CD14-positive monocyte (primary cell): Measurements from ENCODE around the gene DCANP1. TPM values are rescaled to one million over a fixed set of nuclear protein-coding genes. Genes with fewer than 3 reads are reported as not detected.

Experiments
- DNase-seq, 3 donors: peaks; one replicate each; pipeline ENCODE4 v3.0.0-alpha.2; 2011 to 2022
- H2AFZ ChIP-seq: 2 replicates; pipeline ENCODE4 v1.6.0; 2012; ENCODE audit warnings: mild to moderate bottlenecking, low read depth, low read length, inconsistent platforms; ENCODE audit not compliant: insufficient read depth, poor library complexity, severe bottlenecking
- H3K27ac ChIP-seq, 2 donors: 1 replicate in 1 of 2; 2 replicates in 1 of 2; pipeline ENCODE4 v1.5.1; 2012 to 2013; ENCODE audit warnings: low read length in 2 of 2, control low read depth in 1 of 2, inconsistent platforms in 1 of 2, low read depth in 1 of 2, mild to moderate bottlenecking in 1 of 2
- H3K27me3 ChIP-seq, 2 donors: one replicate each; pipeline versions ENCODE4 v1.6.0 to v1.6.1; 2011 to 2013; ENCODE audit warnings: low read length in 2 of 2; ENCODE audit not compliant: control insufficient read depth in 2 of 2, insufficient read depth in 2 of 2
- H3K36me3 ChIP-seq, 2 donors: replicated peaks in 1 of 2; 1 replicate in 1 of 2; 2 replicates in 1 of 2; pipeline versions ENCODE4 v1.5.1 to v1.6.1; 2012 to 2013; ENCODE audit warnings: low read length in 2 of 2, control low read depth in 1 of 2, inconsistent platforms in 1 of 2, mild to moderate bottlenecking in 1 of 2; ENCODE audit not compliant: insufficient read depth in 2 of 2, control insufficient read depth in 1 of 2
- H3K4me1 ChIP-seq, 2 donors: 1 replicate in 1 of 2; 2 replicates in 1 of 2; pipeline versions ENCODE4 v1.5.1 to v1.6.1; 2012 to 2013; ENCODE audit warnings: low read length in 2 of 2, control low read depth in 1 of 2, inconsistent platforms in 1 of 2, mild to moderate bottlenecking in 1 of 2, moderate library complexity in 1 of 2; ENCODE audit not compliant: insufficient read depth in 2 of 2, control insufficient read depth in 1 of 2
- H3K4me2 ChIP-seq: replicated peaks from 2 replicates; pipeline ENCODE3; 2012; ENCODE audit warnings: low read length, moderate library complexity, mild to moderate bottlenecking; ENCODE audit not compliant: poor library complexity, severe bottlenecking; ENCODE audit errors: extremely low read depth
- H3K4me3 ChIP-seq, 3 experiments: fragments of 200-600 bp in 1 of 3; sonication (generic) in 1 of 3; replicated peaks in 1 of 3; 1 replicate in 2 of 3; 2 replicates in 1 of 3; pipeline ENCODE4 v1.5.1; 2011 to 2013; ENCODE audit warnings: low read length in 3 of 3, mild to moderate bottlenecking in 3 of 3, control low read depth in 2 of 3, low read depth in 2 of 3, inconsistent platforms in 1 of 3, moderate library complexity in 1 of 3
- H3K79me2 ChIP-seq: 2 replicates; pipeline ENCODE4 v1.6.0; 2012; ENCODE audit warnings: mild to moderate bottlenecking, control low read depth, inconsistent platforms, low read length, moderate library complexity; ENCODE audit not compliant: insufficient read depth
- H3K9ac ChIP-seq: 2 replicates; pipeline ENCODE4 v1.6.0; 2017; ENCODE audit warnings: low read length, mild to moderate bottlenecking; ENCODE audit not compliant: insufficient read depth, poor library complexity, severe bottlenecking
- H3K9me3 ChIP-seq, 2 donors: replicated peaks in 1 of 2; 1 replicate in 1 of 2; 2 replicates in 1 of 2; pipeline versions ENCODE4 v1.5.1 to v1.6.1; 2012 to 2013; ENCODE audit warnings: low read length in 2 of 2, control low read depth in 1 of 2; ENCODE audit not compliant: control insufficient read depth in 1 of 2, insufficient read depth in 1 of 2
- H4K20me1 ChIP-seq: 2 replicates; pipeline ENCODE4 v1.6.0; 2012; ENCODE audit warnings: mild to moderate bottlenecking, low read length, control low read depth, moderate library complexity; ENCODE audit not compliant: insufficient read depth
- H3K27ac Mint-ChIP-seq, 7 donors: one replicate each; pipeline ENCODE4 v1.8.0; 2020; ENCODE audit warnings: mild to moderate bottlenecking in 7 of 7, mixed read lengths in 7 of 7, moderate library complexity in 6 of 7, inconsistent platforms in 2 of 7
- H3K27me3 Mint-ChIP-seq, 3 donors: one replicate each; pipeline ENCODE4 v1.8.0; 2021 to 2022; ENCODE audit warnings: low read depth in 3 of 3, mild to moderate bottlenecking in 3 of 3, mixed read lengths in 3 of 3, moderate library complexity in 3 of 3, inconsistent platforms in 1 of 3
- H3K36me3 Mint-ChIP-seq, 2 donors: one replicate each; pipeline ENCODE4 v1.8.0; 2020; ENCODE audit warnings: mixed read lengths in 2 of 2, inconsistent platforms in 1 of 2, mild to moderate bottlenecking in 1 of 2
- H3K4me1 Mint-ChIP-seq: one replicate; pipeline ENCODE4 v1.8.0; 2020; ENCODE audit warnings: mild to moderate bottlenecking, mixed read lengths
- H3K4me3 Mint-ChIP-seq, 2 donors: one replicate each; pipeline ENCODE4 v1.8.0; 2020; ENCODE audit warnings: mild to moderate bottlenecking in 2 of 2, mixed read lengths in 2 of 2, moderate library complexity in 1 of 2
- H3K9me3 Mint-ChIP-seq, 7 donors: one replicate each; pipeline ENCODE4 v1.8.0; 2020 to 2022; ENCODE audit warnings: mixed read lengths in 7 of 7, mild to moderate bottlenecking in 6 of 7, moderate library complexity in 6 of 7, inconsistent platforms in 2 of 7
- CTCF ChIP-seq: fragments of 200-600 bp; IDR thresholded peaks from one replicate; pipeline ENCODE4 v1.8.0; 2022; ENCODE audit warnings: antibody characterized with exemption, mild to moderate bottlenecking
- WGBS: methylation state at CpG from one replicate; pipeline ENCODE4 v1.1.5; 2013; ENCODE audit warnings: missing lambda C conversion rate; ENCODE audit not compliant: insufficient coverage; 5-methylcytosine and 5-hydroxymethylcytosine counted together
- intact Hi-C, 2 donors: fragments of 100-400 bp; cut with micrococcal nuclease; formaldehyde crosslinking; loops; one replicate each; pipeline versions ENCODE4 v1.15.0 to v1.15.1; 2023
- polyA plus RNA-seq, 3 donors: library from polyadenylated mRNA; depleted of rRNA in 1 of 3; unstranded in 2 of 3; stranded (reverse) in 1 of 3; fragments of 300-500 nt in 2 of 3; fragments of >200 nt in 1 of 3; fragmentation: Illumina TruSeq in 2 of 3; gene quantifications; 1 replicate in 2 of 3; 2 replicates in 1 of 3; pipeline ENCODE4 v1.2.3, GENCODE V29; 2012 to 2021

The DCANP1 gene
- polyA plus RNA-seq, 3 donors = 0.14 to 0.85 (median 0.15) TPM

GRCh38 chr5:135453613-135454012 is 6.5 kb upstream of the DCANP1 start:
- Histone ChIP-seq H2AFZ (no peak overlapping the region), H3K9ac (no peak overlapping the region), H3K4me2 (no peak overlapping the region), H3K79me2 (peaks cover 42% of the 10 kb centered on the region), H3K4me3 (no peak overlapping the region), H3K27me3 (no peaks in the 10 kb centered on the region), H3K9me3 (no peaks in the 10 kb centered on the region), H3K27ac (no peak overlapping the region), H3K4me1 (peaks cover 76 to 78% of the 10 kb centered on the region in 2 donors), H4K20me1 (no peaks in the 10 kb centered on the region), H3K36me3 (no peaks in the 10 kb centered on the region)
- Mint-ChIP-seq H3K4me1 (peaks cover 72% of the 10 kb centered on the region), H3K36me3 (peaks cover 0 to 4% of the 10 kb centered on the region in 2 donors), H3K9me3 (no peaks in the 10 kb centered on the region), H3K27ac (no peak overlapping the region), H3K4me3 (no peak overlapping the region), H3K27me3 (peaks cover 0 to 4% (median 3%) of the 10 kb centered on the region in 3 donors)
- TF ChIP-seq CTCF = no peak
- intact Hi-C loops = no loop called here
- WGBS = no CpG with 5 or more reads among the region's 4 CpGs
- no peak for DNase-seq

GRCh38 chr5:135452321-135453030 is 5.3 kb upstream of the DCANP1 start, which contains the start of gene TIFAB:
TSS of gene TIFAB (minus strand) at chr5:135452351. CDS start at chr5:135449939, 2,412 bp downstream.
- TF ChIP-seq CTCF = no peak
- intact Hi-C loops = no loop called here

More at GRCh38 chr5:135452321-135453030, 5.3 kb upstream of the DCANP1 start, which contains the start of gene TIFAB:
- Histone ChIP-seq H2AFZ (peak within 1 kb of the TSS; percentile 34), H4K20me1 (no peaks in the 10 kb centered on the region), H3K4me1 (peaks cover 72 to 78% of the 10 kb centered on the region in 2 donors), H3K27me3 (no peaks in the 10 kb centered on the region), H3K9me3 (no peaks in the 10 kb centered on the region), H3K36me3 (no peaks in the 10 kb centered on the region), H3K79me2 (peaks cover 53% of the 10 kb centered on the region), H3K9ac (peak within 1 kb of the TSS; percentile 15), H3K27ac (peak within 1 kb of the TSS; percentile 64 to 68), H3K4me2 (peak within 1 kb of the TSS; percentile 53), H3K4me3 (peak within 1 kb of the TSS in 1 of 3 experiments; percentile 29)
- H3K27ac Mint-ChIP-seq = peak within 1 kb of the TSS; percentile 73 to 90 (median 84)
- peaks cover 0 to 7% of the 10 kb centered on the region in 2 donors for H3K36me3 Mint-ChIP-seq
- DNase-seq = peak in 1 of 3 donors; percentile 22
- 70% methylated on average over 7 of the region's 10 CpGs for WGBS
- H3K9me3 Mint-ChIP-seq = no peaks in the 10 kb centered on the region
- peak within 1 kb of the TSS; percentile 55 to 63 for H3K4me3 Mint-ChIP-seq
- H3K27me3 Mint-ChIP-seq = peaks cover 0 to 3% (median 3%) of the 10 kb centered on the region in 3 donors
- peaks cover 77% of the 10 kb centered on the region for H3K4me1 Mint-ChIP-seq
